ENCODE results near the gene AGT.
"Not testable (repeated sequence)": the region's sequence is repeated elsewhere in the genome, so short reads cannot be mapped to it uniquely, and the experiment has no call there.

The AGT gene

DNA sequence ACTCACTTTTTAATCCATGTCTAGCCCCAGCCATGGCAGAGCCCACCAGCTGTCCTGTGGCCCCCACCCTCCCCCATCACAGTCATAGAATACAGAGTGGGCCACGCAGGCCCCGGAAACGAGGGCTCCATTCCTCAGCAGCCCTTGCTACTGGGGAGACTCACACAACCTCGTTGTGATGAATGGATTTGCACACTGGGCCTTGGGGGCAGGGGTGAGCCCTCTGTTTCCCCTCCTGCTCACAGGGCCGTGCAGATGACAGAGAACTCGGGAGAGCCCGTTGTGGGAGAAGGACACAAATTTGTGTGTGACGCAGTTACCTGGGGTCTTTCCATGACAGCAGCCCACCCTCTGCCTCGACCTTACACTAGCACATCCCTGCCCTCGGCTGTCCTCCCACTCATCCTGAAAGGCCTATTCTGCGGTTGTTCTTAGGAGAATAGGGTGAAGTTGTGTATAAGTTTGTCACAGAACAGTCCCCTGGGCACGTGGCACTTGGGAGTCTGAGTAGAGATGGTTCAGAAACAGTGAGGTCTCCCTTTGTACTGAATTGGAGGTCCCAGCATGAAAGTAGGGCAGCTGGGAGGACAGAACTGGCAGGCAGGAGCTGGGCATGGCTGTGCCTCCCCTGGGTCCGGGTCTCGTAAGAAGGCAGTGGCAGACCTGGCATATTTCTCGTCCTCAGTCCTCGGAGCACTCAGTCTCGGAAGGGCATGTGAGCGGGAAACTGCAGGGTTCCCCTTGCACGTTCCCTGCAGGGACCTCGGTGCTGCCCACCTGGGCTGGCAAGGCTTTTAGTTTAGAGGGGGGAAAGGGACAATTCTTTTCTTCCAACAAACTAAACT, 6.8 kb downstream of the AGT start:
- DNase-seq = no peak

DNA sequence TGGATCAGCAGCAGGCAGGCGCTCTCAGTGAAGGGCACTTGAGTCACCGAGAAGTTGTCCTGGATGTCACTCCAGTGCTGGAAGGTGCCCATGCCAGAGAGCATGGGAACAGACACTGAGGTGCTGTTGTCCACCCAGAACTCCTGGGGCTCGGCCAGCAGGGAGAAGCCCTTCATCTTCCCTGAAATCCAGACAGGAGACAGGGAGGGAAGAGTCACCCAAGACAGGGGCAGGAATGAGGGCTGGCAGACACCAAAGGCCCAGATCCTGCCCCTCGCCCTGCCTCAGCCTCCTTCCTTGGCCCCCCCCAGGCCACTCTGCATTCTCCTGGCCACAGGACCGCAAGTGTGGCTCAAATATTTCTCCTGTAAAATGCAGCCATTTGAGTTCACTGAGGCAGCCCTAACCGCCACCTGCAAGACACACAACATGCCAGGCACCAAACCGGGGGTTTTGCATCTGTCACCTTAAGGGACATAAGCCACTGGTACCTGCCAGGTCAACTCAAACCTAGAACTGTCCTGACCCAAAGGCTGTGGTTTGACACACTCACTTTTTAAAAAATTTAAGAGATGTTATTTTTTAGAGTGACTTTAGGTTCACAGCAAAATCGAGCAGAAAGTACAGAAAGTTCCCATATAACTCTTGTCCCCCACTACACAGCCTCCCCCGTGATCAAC, 7.8 kb downstream of the AGT start:
- no peak for DNase-seq

DNA sequence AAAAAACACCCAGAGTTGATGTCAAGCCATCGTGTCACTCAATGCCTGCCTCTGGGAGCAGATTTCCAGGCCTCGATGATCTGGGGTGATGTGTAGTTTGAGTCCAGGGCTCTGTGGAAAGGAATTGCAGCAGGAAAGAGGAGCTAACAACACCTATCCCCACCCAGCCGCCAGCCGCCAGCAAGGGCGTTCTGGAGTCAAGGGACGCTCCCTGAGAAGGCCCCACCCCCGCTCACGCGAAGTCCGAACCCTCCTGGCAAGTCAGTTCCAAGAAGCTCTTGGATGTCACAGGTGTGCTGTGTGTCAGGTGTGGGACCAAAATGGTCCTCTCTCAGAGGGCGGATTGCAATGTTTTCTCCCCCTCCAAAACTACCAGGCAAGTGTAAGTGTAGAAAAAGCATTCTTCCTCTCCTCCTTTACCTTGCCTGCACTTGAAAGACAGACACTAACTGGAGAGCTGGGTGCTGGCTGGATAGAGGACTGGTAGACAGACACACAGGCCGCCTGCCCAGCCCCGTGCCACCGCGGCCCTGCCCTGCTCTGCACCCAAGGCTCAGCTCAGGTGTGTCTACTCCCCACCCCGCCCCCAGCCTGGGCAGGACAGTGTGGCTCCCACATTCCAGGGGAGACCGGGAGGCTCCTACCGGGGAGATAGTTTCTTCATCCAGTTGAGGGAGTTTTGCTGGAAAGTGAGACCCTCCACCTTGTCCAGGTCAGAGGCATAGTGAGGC, 8.5 kb downstream of the AGT start:
- no peak for DNase-seq

DNA sequence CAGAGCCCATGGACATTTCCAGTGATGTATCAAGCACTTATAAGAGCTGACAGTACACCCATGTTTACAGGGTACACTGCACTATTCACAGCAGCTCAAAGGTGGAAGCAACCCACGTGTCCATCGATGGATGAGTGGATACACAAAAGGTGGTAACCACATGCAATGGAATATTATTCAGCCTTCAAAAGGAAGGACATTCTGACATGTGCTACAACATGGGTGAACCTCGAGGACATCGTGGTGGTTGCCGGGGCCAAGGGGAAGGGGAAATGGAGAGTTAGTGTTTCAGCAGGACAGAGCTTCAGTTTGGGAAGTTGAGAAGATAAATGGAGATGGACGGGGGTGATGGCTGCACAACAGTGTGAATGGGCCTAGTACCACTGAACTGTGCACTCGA, 9.1 kb downstream of the AGT start:
- no peak for DNase-seq

DNA sequence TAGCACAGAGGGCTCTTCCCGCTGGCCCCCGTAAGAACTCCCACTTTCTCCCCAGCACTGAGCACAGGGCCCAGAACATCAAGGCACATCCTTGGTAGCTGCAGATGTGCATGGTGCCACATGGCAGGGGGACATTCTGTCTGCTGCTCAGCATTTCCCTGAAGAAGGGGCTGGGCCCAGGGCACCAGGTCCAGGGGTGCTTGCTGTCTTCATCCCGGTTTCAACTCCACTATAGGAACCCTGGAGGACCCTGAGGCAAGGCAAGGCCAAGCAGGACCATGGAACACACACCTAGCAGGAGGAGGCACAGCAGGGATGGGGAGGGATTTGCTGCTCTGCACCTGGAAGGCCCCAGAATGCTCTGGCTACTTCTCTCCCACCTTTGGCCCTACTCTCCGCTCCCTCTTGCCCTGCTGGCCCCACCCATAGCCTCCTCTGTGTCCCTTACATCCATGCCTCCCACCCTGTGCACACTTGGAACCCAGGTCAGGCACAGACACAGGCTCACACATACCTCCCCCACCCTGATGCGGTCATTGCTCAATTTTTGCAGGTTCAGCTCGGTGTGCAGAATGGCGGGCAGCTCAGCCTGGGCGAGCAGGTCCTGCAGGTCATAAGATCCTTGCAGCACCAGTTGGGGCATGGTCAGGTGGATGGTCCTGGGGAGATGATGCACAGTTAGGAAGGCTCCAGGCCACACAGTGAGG, 10.1 kb downstream of the AGT start:
- DNase-seq = no peak

DNA sequence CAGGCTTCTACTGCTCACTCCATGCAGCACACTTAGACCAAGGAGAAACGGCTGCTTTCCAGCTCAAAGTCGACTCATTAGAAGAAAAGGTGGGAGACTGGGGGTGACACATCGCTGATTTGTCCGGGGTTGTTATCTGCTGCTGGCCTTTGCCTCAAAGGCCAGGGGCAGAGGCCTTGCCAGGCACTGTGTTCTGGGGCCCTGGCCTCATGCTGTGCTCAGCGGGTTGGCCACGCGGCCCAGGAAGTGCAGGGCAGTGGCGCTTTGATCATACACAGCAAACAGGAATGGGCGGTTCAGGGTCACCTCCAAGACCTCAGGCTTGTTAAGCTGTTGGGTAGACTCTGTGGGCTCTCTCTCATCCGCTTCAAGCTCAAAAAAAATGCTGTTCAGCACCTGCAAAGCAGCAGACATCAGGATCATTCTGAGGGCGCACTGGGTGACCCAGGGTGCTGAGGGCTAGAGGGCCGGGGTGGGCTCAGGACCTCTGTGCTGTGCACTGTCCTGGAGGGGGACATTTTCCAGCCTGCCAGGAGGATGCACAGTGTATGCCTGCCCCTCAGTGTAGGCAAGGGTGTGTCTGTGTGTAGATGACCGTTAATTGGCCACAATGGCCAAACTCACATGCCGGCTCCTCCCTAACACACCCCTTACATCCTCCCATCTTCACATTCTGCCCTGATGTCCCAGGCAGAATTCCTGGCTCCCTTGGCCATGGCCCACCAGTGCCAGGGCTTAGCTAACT, 10.8 kb downstream of the AGT start:
- no peak for DNase-seq

DNA sequence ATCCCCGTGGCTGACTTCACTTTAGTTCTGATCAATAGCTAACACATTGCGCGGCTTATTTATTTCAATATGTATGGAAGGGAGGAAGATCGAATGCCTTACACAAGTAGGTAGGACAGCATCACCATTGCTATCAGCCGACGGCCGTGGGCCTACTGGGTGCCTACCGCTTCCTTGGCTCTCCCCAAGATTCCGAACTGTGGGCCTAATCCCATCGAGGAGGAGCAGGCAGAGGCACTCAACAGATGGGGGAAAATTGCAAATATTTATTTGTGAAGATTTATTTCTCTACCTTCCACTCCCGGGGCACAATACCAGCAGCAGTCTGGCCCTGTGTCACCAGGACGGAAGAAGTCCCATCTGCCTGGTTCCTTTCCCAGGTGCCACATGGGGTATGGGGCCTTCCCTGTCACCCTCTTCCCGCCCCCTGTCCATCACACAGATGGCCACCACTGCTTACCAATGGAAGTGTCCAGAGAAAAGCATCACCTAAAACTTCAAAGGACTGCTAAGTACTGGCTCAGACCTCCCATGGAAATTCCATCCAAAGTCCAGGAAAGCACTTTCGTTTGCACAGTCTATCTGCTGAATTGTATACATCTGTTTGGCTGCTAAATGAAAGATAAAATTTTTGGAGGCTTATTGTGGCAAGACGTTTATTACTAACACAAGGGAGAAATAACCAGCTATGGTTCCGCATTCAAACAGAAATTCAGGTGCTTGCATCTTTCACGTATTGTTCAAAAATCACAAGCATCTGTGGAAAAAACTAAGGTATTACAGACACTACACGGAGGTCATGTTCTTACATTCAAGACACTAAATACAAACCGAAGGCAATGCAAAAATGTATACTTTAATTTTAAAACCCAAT, 11.8 kb downstream of the AGT start:
- no peak for DNase-seq

DNA sequence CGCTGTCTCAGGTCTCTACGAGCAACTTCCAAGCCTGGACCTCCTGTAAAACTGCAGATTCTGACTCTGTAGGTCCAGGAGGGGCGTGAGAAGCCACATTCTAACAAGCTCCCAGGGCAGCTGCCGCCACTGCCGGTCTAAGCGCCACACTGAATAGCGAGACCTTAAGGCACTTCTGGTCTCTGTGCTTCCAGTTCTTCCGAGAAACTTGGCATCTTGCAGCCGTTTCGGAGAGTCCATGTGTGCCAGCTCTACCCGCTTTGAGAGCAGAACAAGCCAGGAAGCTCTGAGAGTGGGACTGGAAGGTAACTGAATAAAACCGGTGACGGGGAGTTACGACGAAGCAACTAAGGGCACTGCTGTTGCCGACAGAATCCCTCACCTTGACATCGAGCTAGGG, 12.5 kb downstream of the AGT start:
- no peak for DNase-seq

DNA sequence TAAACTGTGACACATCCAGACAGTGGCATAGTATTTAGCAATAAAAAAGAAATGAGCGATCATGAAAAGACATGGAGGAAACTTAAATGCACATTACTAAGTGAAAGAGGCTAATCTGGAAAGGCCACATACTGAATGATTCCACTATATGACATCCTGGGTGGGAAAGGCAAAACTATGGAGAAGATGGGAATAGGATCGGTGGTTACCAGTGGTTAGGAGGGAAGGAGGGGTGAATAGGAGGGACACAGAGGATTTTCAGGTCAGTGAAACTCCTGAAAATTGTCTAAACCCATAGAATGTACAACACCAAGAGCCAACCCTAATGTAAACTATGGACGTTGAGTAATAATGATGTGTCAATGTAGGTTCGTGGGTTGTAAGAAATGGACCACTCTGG, 13.8 kb downstream of the AGT start:
- no peak for DNase-seq

DNA sequence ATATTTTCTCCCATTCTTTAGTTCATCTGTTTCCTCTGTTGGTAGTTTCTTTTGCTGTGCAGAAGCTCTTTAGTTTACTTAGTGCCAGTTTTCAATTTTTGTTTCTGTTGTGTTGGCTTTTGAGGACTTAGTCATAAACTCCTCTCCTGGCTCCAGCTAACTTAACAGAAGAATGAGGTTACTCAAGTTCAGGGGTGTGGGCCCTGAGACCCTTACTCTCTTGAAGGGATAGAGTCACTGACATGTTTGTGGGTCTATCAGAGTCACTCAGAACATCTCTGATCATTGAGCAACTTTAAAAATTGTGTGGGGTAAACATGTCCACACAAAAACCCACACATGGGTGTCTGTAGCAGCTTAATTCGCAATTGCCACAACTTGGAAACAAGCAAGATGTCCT, 14.2 kb downstream of the AGT start:
- no peak for DNase-seq

DNA sequence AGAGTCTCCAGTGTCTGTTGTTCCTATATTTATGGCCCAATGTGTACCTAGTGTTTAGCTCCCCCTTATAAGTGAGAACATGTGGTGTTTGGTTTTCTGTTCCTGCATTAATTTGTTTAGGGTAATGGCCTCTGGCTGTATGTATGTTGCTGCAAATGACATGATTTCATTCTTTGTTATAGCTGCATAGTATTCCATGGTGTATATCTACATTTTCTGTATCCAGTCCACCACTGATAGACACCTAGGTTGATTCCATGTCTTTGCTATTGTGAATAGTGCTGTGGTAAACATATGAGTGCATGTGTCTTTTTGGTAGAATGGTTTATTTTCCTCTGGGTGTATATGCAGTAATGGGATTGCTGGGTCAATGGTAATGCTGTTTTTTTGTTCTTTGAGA, 15.0 kb downstream of the AGT start:
- DNase-seq = not testable (repeated sequence)

DNA sequence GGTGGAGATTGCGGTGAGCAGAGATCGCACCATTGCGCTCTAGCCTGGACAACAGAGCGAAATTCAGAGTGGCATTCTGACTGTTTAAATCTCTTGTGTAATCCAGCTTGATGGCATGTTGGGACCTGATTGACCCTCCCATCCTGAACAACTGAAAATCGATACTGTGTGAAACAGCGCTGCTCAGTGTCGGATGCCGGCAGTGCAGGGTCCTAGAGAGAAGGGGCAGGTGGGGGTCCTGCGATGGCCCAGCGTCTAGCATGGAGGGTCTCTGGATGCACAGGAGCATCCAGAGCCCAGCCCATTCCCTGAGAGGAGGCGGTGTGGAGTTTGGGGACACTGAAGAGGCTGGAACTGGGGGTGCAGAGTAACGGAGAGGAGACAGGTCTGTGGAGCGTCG, 15.8 kb downstream of the AGT start:
- DNase-seq = no peak

DNA sequence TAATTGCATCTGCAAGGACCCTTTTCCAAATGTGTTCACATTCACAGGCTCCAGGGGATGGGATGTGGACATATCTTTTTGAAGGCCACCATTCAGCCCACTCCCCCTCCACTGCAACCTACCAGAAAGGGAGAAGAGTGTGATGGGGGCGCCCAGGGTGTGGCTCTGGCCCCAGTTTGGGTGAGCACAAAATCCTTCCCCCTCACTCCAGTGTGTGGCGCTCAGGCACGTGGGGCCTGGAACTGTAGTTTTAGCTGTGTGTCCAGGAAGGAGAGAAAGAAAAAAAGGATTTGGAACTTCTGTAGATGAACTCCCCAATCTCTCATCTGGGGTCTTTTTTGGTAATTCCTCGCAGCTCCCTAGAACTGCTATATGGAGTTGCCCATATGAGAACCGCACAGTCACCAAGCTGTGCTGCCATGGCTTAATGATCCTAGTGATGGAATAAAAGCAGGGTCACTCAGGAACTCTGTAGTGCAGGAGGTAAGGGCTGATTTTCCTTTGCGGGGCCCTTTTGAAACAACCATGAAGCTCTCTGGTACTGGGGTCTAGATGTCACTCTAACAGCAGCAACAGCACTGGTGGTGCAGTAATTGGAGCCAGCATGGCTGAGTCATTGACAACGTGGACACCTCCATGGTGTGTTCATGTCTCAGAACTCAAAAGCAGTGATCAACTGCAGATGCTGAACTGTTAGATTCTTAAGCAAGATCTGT, 17.0 kb downstream of the AGT start:
- no peak for DNase-seq

DNA sequence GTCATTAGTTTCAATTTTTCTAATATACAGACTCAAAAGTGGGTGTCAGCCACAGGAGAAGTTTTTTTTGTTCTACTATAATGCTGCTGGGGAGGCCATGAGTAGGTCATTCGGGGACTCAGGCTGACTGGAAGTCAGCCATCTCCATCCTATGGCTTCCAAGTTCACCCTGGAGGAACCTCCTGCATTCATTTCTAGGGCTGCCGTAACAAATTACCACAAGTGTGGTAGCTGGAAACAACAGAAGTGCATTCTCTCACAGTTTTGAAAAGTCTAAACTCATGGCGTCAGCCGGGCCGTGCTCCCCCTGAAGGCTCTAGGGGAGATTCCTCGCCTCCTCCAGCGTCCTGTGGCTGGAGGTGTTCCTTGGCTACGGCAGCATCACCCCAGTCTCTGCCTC, 17.7 kb downstream of the AGT start:
- no peak for DNase-seq

DNA sequence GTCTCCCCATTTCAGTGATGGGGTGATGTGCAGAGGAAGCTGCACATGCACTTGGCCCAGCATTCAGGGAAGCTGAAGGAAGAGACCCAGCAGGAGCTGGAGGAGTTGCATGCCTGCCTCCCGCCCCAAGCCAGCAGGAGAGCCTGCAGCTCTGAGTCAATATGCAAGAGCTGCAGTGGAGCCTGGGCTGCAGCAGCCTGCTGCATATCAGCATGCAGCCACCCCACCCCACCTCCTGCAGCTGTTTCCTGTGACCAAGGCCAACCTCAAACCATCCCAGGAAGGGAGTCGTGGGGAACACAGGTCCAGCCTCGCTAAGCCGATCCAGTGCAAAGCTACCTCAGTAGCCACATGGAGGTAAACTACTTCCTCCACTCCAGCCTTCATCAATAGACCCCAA, 18.9 kb downstream of the AGT start:
- no peak for DNase-seq

DNA sequence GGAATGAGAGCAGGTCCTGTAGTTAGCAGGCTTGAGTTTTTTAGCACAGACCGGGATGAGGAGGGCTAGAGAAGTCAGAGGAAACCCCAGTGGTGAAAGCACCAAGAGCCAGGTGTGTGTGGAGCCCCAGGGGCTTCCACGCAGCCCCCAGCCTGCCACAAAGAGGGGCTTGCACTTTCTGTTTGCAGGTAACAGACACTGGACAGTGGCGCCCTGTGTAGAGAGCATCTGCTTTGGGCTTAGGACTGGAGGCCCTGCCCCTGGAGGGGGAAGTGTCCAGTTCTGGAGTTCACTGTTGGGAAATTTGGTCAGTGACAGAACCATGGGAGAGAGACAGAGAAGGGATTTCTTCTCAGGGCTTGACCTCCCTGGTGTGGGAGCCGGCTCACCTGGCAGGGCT, 19.5 kb downstream of the AGT start:
- no peak for DNase-seq

DNA sequence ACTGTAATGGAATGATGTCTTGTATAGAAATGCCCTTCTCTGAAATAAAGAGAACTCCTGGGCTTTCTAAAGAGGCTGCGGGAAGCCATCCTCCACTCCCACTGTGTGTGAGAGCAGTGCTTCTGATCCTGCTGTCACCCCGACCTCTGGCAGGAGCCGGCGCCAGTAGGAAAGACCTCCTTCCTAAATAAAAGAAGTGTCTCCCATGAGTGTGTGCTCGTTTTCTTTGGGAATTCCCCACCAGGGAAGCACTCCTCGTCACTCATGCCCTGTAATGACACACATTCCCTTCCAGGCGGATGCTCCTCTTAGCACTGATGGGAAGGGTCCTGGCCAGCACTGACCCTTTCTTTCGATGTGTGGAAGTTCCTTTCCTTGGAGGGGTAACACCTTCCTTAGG, 20.1 kb downstream of the AGT start:
- DNase-seq = no peak

DNA sequence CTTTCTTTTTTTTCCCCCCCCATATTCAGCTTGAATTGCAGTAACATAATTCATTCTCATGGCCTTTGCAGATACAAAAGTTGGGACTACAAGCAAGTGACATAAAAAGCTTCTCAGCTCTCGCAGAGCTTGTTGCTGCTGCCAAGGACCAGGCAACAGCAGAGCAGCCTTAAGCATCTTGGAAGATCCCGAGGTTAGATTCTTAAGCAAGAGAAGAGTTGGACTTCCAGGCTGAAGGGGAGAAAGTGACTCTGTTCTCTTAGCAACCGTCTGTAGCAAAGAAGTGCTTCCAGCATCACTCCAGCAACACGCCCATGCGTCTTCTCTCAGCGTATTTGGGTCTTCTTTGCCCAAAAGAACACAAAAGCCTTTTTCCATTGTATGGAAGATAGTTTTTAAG, 20.7 kb downstream of the AGT start:
- DNase-seq = no peak

DNA sequence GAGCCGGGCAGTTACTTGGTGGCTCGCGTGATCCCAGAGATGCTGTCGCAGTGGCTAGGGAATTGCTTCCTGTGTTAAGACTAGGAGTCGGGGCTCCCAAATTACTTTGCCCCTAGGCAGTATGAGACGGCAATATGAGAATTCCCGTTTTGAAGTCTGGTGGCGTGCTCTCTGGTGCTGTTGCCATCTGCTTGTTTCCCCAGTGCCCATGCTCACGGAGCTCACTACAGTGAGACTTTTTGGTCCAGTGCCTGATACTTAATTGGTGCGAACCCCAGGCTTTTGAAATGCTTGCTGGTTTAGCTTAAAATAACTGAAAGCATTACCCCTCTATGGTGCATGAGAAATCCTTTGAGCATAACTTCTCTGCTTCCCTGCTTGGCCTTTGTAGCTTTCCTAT, 22.3 kb downstream of the AGT start:
- DNase-seq = no peak

DNA sequence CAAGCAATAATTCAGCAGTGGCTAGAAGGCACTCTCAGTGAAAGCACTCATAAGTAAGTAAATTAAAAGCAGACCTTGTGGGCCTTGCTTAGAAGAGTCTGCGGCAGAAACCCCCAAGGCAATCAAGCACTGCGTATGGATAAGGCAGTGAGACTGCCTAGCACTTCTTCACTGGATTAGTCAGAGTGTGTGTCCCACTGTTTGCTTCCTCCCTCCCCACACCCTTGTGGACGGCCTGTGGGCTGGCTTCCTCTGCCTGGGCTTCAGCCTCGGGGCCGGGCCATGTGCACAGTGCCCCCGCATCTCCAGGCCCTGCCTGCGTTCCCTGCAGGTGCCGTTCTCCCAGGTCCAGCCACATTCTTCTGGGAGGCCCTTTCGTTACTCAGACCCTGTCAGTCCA, 23.8 kb downstream of the AGT start:
- DNase-seq = no peak

DNA sequence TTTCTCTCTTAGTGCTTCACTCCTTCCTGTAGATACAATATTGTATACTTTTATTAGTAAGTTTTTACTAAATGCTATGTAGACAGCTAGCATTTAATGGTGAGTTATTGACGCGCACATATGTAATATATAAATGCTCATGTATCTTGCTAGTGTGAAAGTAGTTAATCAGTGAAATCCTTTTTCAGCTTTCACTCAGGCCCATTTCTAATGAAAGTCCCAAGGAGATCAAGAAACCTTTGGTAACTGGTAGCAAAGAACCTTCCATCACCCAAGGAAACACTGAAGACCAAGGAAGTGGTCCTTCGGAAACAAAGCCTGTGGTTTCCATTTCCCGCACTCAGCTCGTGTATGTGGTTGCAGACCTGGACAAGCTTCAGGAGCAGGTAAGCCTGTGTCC, 27.2 kb downstream of the AGT start:
- DNase-seq = no peak
